Stimulated activated CD8-positive, alpha-beta memory T cell treated with anti-CD3 and anti-CD28 coated beads, Interleukin-4, amount 100 ng/mL, for 4 hours (primary cell): Measurements from ENCODE around the gene EIF5AL1.
A peak's percentile ranks its signal among the peaks of the same experiment; 100 is the strongest.
"Not testable (repeated sequence)": the region's sequence is repeated elsewhere in the genome, so short reads cannot be mapped to it uniquely, and the experiment has no call there.

Experiments
- DNase-seq, 2 donors: peaks; one replicate each; pipeline ENCODE4 v3.0.0-alpha.2; 2020; ENCODE audit warnings: low read depth in 2 of 2, low spot score in 1 of 2

Gene EIF5AL1

GRCh38 chr10:79555354-79556309, 43.3 kb downstream of the EIF5AL1 start:
- DNase-seq, result no peak

- DNase-seq, result not testable (repeated sequence)
Measured at GRCh38 chr10:79556961-79557360, 44.6 kb downstream of the EIF5AL1 start.

GRCh38 chr10:79559726-79560125, 47.4 kb downstream of the EIF5AL1 start:
- DNase-seq, result no peak

- DNase-seq, result no peak
Measured at GRCh38 chr10:79560160-79560709, 47.9 kb downstream of the EIF5AL1 start, which contains the start of gene SFTPA2. SFTPA2 (minus strand) TSS chr10:79560407; CDS start chr10:79559483, 924 bp downstream.

GRCh38 chr10:79561257-79561656, 48.9 kb downstream of the EIF5AL1 start:
- DNase-seq, result no peak

GRCh38 chr10:79562135-79562756, 49.9 kb downstream of the EIF5AL1 start:
- peak in 1 of 2 donors; percentile 8 for DNase-seq

GRCh38 chr10:79563426-79563825, 51.1 kb downstream of the EIF5AL1 start:
- DNase-seq, result no peak
